K562 (cell line): ENCODE measurements around the gene WWC2. TPM values are rescaled to one million over a fixed set of nuclear protein-coding genes. Genes with fewer than 3 reads are reported as not detected.

ENCODE experiments used
- CREB5 ChIP-seq: fragments of 250-450 bp; sonication (Bioruptor Pico); IDR thresholded peaks from 2 replicates; pipeline ENCODE4 v1.5.0; 2020; ENCODE audit warnings: mild to moderate bottlenecking
- GABPB2 ChIP-seq: fragments of 250-450 bp; sonication (Bioruptor Pico); conservative IDR thresholded peaks from 2 replicates; pipeline ENCODE4 v1.5.1; 2021; ENCODE audit warnings: mild to moderate bottlenecking
- HOMEZ ChIP-seq: fragments of 250-450 bp; sonication (Bioruptor Pico); IDR thresholded peaks from 2 replicates; pipeline ENCODE4 v1.4.0; 2020; ENCODE audit warnings: mild to moderate bottlenecking, moderate library complexity
- KAT2B ChIP-seq: IDR thresholded peaks from one replicate; pipeline ENCODE4 v1.6.1; 2012; ENCODE audit warnings: low read depth, mild to moderate bottlenecking, control low read depth, inconsistent platforms, low read length, moderate library complexity
- KAT8 ChIP-seq: fragments of 450-650 bp; IDR thresholded peaks from 2 replicates; pipeline ENCODE4 v1.6.1; 2016; ENCODE audit warnings: low read depth, mild to moderate bottlenecking
- KDM5B ChIP-seq: fragments of 200-600 bp; sonication (generic); IDR thresholded peaks from 2 replicates; pipeline ENCODE4 v1.6.1; 2012; ENCODE audit warnings: low read depth, mild to moderate bottlenecking, moderate library complexity, low read length, control low read depth, inconsistent platforms; ENCODE audit not compliant: insufficient replicate concordance
- NFE2L1 ChIP-seq: fragments of 450-650 bp; IDR thresholded peaks from 2 replicates; pipeline ENCODE4 v1.6.1; 2016; ENCODE audit warnings: missing genetic modification characterization, low read depth, mild to moderate bottlenecking, missing compliant biosample characterization, moderate library complexity, borderline replicate concordance
- NFXL1 ChIP-seq: fragments of 450-650 bp; formaldehyde crosslinking; IDR thresholded peaks from 2 replicates; pipeline ENCODE4 v1.4.0; 2021; ENCODE audit warnings: mild to moderate bottlenecking
- NR2F6 ChIP-seq: fragments of 450-650 bp; formaldehyde crosslinking; IDR thresholded peaks from 2 replicates; pipeline ENCODE4 v1.4.0; 2020; ENCODE audit warnings: mild to moderate bottlenecking
- PHTF2 ChIP-seq: fragments of 250-450 bp; sonication (Bioruptor Pico); IDR thresholded peaks from 2 replicates; pipeline ENCODE4 v1.5.0; 2021; ENCODE audit warnings: mild to moderate bottlenecking
- RBM17 ChIP-seq: fragments of 200-400 bp; formaldehyde crosslinking; IDR thresholded peaks from 2 replicates; pipeline ENCODE4 v1.6.1; 2017; ENCODE audit warnings: low read depth, mild to moderate bottlenecking, low read length, borderline replicate concordance
- RCOR1 ChIP-seq, 2 experiments: IDR thresholded peaks; 2 replicates each; pipeline ENCODE4 v1.6.1; 2012; ENCODE audit warnings: low read depth in 2 of 2, low read length in 2 of 2, borderline replicate concordance in 1 of 2, improper control_type of control experiment in 1 of 2
- RFX7 ChIP-seq: fragments of 250-450 bp; sonication (Bioruptor Pico); IDR thresholded peaks from 2 replicates; pipeline ENCODE4 v1.5.1; 2021; ENCODE audit warnings: mild to moderate bottlenecking
- SUPT5H ChIP-seq: fragments of 450-650 bp; IDR thresholded peaks from 2 replicates; pipeline ENCODE4 v1.6.1; 2016
- U2AF1 ChIP-seq: fragments of 200-400 bp; formaldehyde crosslinking; optimal IDR thresholded peaks from 2 replicates; pipeline ENCODE3; 2017; ENCODE audit warnings: mild to moderate bottlenecking, low read depth, low read length, moderate library complexity
- VEZF1 ChIP-seq: fragments of 200-800 bp; sonication (Bioruptor generic); IDR thresholded peaks from 2 replicates; pipeline ENCODE4 v1.6.1; 2017; ENCODE audit warnings: missing genetic modification characterization, missing compliant biosample characterization
- ZNF140 ChIP-seq: fragments of 250-450 bp; sonication (Bioruptor Pico); IDR thresholded peaks from 2 replicates; pipeline ENCODE4 v1.8.0; 2021; ENCODE audit warnings: moderate library complexity, mild to moderate bottlenecking, inconsistent platforms
- ZNF143 ChIP-seq: sonication (generic); formaldehyde crosslinking; IDR thresholded peaks from 2 replicates; pipeline ENCODE4 v1.9.0; 2022; ENCODE audit warnings: mild to moderate bottlenecking, missing genetic modification reagents
- ZNF165 ChIP-seq: fragments of 250-450 bp; sonication (Bioruptor Pico); IDR thresholded peaks from 2 replicates; pipeline ENCODE4 v1.4.0; 2020; ENCODE audit warnings: borderline replicate concordance
- ZNF316 ChIP-seq: fragments of 450-650 bp; IDR thresholded peaks from 2 replicates; pipeline ENCODE4 v1.6.1; 2016
- ZNF41 ChIP-seq: fragments of 250-450 bp; sonication (Bioruptor Pico); conservative IDR thresholded peaks from 2 replicates; pipeline ENCODE4 v1.4.0; 2020; ENCODE audit warnings: mild to moderate bottlenecking
- ZNF444 ChIP-seq: fragments of 250-450 bp; sonication (Bioruptor Pico); IDR thresholded peaks from 2 replicates; pipeline ENCODE4 v1.4.0; 2020; ENCODE audit warnings: mild to moderate bottlenecking, moderate library complexity
- ZNF740 ChIP-seq, 3 experiments: fragments of 200-800 bp in 1 of 3; sonication (Bioruptor generic) in 1 of 3; sonication (generic) in 1 of 3; formaldehyde crosslinking in 1 of 3; IDR thresholded peaks; 2 replicates each; pipeline versions ENCODE4 v1.6.1 to v1.8.0; 2016 to 2022; ENCODE audit warnings: mild to moderate bottlenecking in 2 of 3, missing compliant biosample characterization in 2 of 3, missing genetic modification characterization in 2 of 3, missing genetic modification reagents in 1 of 3
- polyA plus RNA-seq, 8 experiments: library from polyadenylated mRNA; depleted of rRNA in 4 of 8; stranded (reverse) in 5 of 8; unstranded in 3 of 8; fragments of >200 nt; fragmentation: Nextera tagmentation in 2 of 8; fragmentation: Illumina TruSeq in 1 of 8; extraction: Ambion mirVana in 2 of 8; extraction: Trizol in 1 of 8; gene quantifications; 2 replicates each; pipeline versions ENCODE4 v1.2.1 to v1.2.3, GENCODE V29; 2011 to 2014; ENCODE audit warnings: inconsistent platforms in 1 of 8, missing spikeins in 1 of 8
- total RNA-seq, 7 experiments: library from RNA; depleted of rRNA in 6 of 7; stranded (reverse); fragments of >200 nt in 6 of 7; fragmentation: Illumina TruSeq in 2 of 7; extraction: Trizol in 2 of 7; gene quantifications; 2 replicates each; pipeline versions ENCODE4 v1.2.1 to v1.2.3, GENCODE V29; 2011 to 2021; ENCODE audit warnings: low replicate concordance in 1 of 7

Gene WWC2
- total and polyA plus RNA-seq, 9 of the 15 experiments (the other 6 are each of a cell fraction or from before 2014, with no cell fraction given) = 3.7 to 39.4 (median 19.6) TPM

- peak; percentile 97 for TF ChIP-seq ZNF444 (CRISPR knock-in tag)
- TF ChIP-seq ZNF41 (CRISPR knock-in tag) = peak; percentile 99
- no peak for TF ChIP-seq ZNF740 (CRISPR knock-in tag; IDR thresholded peaks at IDR 0.05)
- TF ChIP-seq ZNF740 (tag; IDR thresholded peaks at IDR 0.05) = peak; percentile 36 to 100; a peak in 2 of 4 replicates
- peak; percentile 92 for TF ChIP-seq ZNF316
- no peak for TF ChIP-seq KDM5B
- peak; percentile 86 for TF ChIP-seq VEZF1 (CRISPR knock-in tag)
- no peak for TF ChIP-seq KAT2B
- peak; percentile 91 for TF ChIP-seq NFE2L1 (tag)
- TF ChIP-seq HOMEZ (CRISPR knock-in tag) = peak; percentile 99
- TF ChIP-seq RCOR1 (IDR thresholded peaks at IDR 0.05; ENCODE audit: borderline replicate concordance in 1 of 2, low read depth in 2 of 2, low read length in 2 of 2) = peak in 1 of 2 experiments; percentile 49; a peak in 1 of 4 replicates
- peak; percentile 96 for TF ChIP-seq RFX7 (CRISPR knock-in tag)
- peak; percentile 55 for TF ChIP-seq SUPT5H
- TF ChIP-seq ZNF140 (CRISPR knock-in tag) = peak; percentile 84
- TF ChIP-seq NR2F6 (CRISPR knock-in tag) = peak; percentile 97
- no peak for TF ChIP-seq ZNF143 (CRISPR knock-in tag)
- TF ChIP-seq NFXL1 (CRISPR knock-in tag) = peak; percentile 100
- peak; percentile 97 for TF ChIP-seq PHTF2
- peak; percentile 99 for TF ChIP-seq ZNF165 (CRISPR knock-in tag)
- TF ChIP-seq U2AF1 = no peak
- peak; percentile 99 for TF ChIP-seq GABPB2 (CRISPR knock-in tag)
- TF ChIP-seq KAT8 = no peak
- TF ChIP-seq CREB5 = peak; percentile 98
- TF ChIP-seq RBM17 = no peak
Observed at GRCh38 chr4:183348706-183349659, 249.9 kb downstream of the WWC2 start (continued).
